Cerebellar nuclear complex (tissue), 1 donor: Measurements from ENCODE around the gene NFYB.
A peak's percentile ranks its signal among the peaks of the same experiment; 100 is the strongest.
"Not testable (repeated sequence)": the region's sequence is repeated elsewhere in the genome, so short reads cannot be mapped to it uniquely, and the experiment has no call there.

Experiments
- DNase-seq, 2 experiments: peaks; one replicate each; lab custom pipeline; 2025; lab: John Stamatoyannopoulos, UW

Gene NFYB

GRCh38 chr12:104137902-104138796, at the start of gene NFYB:
Gene NFYB, minus strand, starts transcription at chr12:104138210. Its CDS starts 2,757 bp downstream, at chr12:104135453.
- peak; percentile 67 to 94 for DNase-seq

- DNase-seq = no peak
These were observed 49.6 kb upstream of the NFYB start for GRCh38 chr12:104187446-104188155.

GRCh38 chr12:104183443-104183842, 45.4 kb upstream of the NFYB start:
- no peak for DNase-seq

GRCh38 chr12:104182621-104183378, 44.8 kb upstream of the NFYB start:
- DNase-seq = no peak

- no peak for DNase-seq
These were observed 44.1 kb upstream of the NFYB start for GRCh38 chr12:104182144-104182543.

GRCh38 chr12:104181313-104181712, 43.3 kb upstream of the NFYB start:
- no peak for DNase-seq

GRCh38 chr12:104180374-104180773, 42.4 kb upstream of the NFYB start:
- DNase-seq = no peak

GRCh38 chr12:104177663-104178501, 39.9 kb upstream of the NFYB start:
- DNase-seq = no peak

GRCh38 chr12:104177336-104177662, 39.3 kb upstream of the NFYB start:
- no peak for DNase-seq

- DNase-seq = no peak
These were observed 37.8 kb upstream of the NFYB start for GRCh38 chr12:104175726-104176247.

- DNase-seq = not testable (repeated sequence)
These were observed 35.8 kb upstream of the NFYB start for GRCh38 chr12:104173804-104174203.

- no peak for DNase-seq
These were observed 34.5 kb upstream of the NFYB start for GRCh38 chr12:104172570-104172947.

- no peak for DNase-seq
These were observed 34.0 kb upstream of the NFYB start for GRCh38 chr12:104171785-104172569.

GRCh38 chr12:104168596-104168995, 30.6 kb upstream of the NFYB start:
- no peak for DNase-seq

- no peak for DNase-seq
These were observed 29.8 kb upstream of the NFYB start for GRCh38 chr12:104167519-104168458.

- DNase-seq = no peak
These were observed 28.5 kb upstream of the NFYB start for GRCh38 chr12:104166465-104166864.

GRCh38 chr12:104165801-104166200, 27.8 kb upstream of the NFYB start:
- no peak for DNase-seq

- DNase-seq = no peak
These were observed 26.6 kb upstream of the NFYB start for GRCh38 chr12:104164634-104165033.

- DNase-seq = no peak
These were observed 25.6 kb upstream of the NFYB start for GRCh38 chr12:104163631-104164030.
